Measurements from ENCODE around the gene TP73.

DNA sequence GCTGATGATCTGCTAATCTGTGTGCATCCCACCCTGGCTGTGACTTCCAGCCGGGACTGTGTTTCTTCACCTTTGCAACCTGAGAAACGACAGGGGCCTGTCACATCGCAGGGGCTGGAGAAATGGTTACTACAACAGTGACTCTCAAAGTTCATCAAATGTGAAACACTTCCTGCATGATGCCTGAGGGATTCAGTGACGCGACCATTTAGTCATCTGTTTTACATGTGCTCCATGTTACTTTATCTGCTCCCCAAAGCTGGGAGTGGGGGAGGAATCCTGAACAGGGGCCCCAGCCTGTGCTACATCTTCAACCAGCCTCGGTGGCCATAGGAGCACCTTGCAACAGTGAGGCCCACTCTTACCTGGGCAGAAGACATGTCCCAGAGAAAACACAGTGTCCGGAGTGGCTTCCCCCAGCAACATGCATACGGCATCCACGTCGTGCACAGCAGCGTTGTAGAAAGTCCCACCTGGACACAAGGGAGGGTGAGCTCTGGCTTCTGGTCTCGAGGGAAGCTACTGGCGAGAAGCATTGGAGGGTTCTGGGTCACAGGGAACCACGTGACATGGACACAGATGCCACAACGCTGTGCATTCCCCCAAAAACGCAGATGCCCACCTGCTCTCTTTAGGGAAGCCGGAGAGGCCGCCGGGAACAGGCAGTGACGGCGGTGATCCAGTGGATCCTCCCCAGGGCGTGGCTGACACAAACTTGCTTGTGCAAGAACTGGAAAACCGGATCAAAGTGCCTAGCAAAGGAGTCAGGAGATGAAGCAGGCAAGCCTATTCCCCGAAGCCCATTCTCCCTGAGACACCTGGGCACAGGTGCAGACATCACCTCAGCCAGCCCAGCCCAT lies 90.4 kb downstream of the TP73 start:
- TF ChIP-seq, protein P1, sequence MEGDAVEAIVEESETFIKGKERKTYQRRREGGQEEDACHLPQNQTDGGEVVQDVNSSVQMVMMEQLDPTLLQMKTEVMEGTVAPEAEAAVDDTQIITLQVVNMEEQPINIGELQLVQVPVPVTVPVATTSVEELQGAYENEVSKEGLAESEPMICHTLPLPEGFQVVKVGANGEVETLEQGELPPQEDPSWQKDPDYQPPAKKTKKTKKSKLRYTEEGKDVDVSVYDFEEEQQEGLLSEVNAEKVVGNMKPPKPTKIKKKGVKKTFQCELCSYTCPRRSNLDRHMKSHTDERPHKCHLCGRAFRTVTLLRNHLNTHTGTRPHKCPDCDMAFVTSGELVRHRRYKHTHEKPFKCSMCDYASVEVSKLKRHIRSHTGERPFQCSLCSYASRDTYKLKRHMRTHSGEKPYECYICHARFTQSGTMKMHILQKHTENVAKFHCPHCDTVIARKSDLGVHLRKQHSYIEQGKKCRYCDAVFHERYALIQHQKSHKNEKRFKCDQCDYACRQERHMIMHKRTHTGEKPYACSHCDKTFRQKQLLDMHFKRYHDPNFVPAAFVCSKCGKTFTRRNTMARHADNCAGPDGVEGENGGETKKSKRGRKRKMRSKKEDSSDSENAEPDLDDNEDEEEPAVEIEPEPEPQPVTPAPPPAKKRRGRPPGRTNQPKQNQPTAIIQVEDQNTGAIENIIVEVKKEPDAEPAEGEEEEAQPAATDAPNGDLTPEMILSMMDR (IDR thresholded peaks at IDR 0.05): no peak
- TF ChIP-seq EZH2 (IDR thresholded peaks at IDR 0.05; ENCODE audit: borderline replicate concordance, insufficient read depth, low read depth, low read length, poor library complexity, severe bottlenecking): no peak

Data from B cell (primary cell).